HG03520 (cell line): ENCODE data around the gene SNTB2.

Source experiments
- ATAC-seq: cut with Tn5 transposase; IDR thresholded peaks from one replicate; pipeline ENCODE4 v1.9.1; 2021; ENCODE audit warnings: mild to moderate bottlenecking, moderate library complexity; ENCODE audit not compliant: unreplicated experiment

SNTB2 gene

GRCh38 chr16:69316595-69317034 lies 129.7 kb downstream of the SNTB2 start:
- no peak for ATAC-seq

GRCh38 chr16:69318177-69318910 lies 131.4 kb downstream of the SNTB2 start:
- no peak for ATAC-seq

GRCh38 chr16:69318911-69319289 lies 131.9 kb downstream of the SNTB2 start:
- ATAC-seq: no peak

- ATAC-seq: no peak
Measured at GRCh38 chr16:69319381-69319780, 132.4 kb downstream of the SNTB2 start.

GRCh38 chr16:69319826-69320739 lies 133.1 kb downstream of the SNTB2 start:
- no peak for ATAC-seq

GRCh38 chr16:69320740-69321073 lies 133.7 kb downstream of the SNTB2 start:
- ATAC-seq: no peak

- no peak for ATAC-seq
Measured at GRCh38 chr16:69321080-69321479, 134.1 kb downstream of the SNTB2 start.

GRCh38 chr16:69322343-69322742 lies 135.4 kb downstream of the SNTB2 start:
- ATAC-seq: no peak

GRCh38 chr16:69323415-69323814 lies 136.5 kb downstream of the SNTB2 start:
- ATAC-seq: no peak

GRCh38 chr16:69324013-69324531 lies 137.1 kb downstream of the SNTB2 start:
- ATAC-seq: no peak

- no peak for ATAC-seq
Measured at GRCh38 chr16:69324585-69325253, 137.8 kb downstream of the SNTB2 start.

GRCh38 chr16:69325784-69326171 lies 138.8 kb downstream of the SNTB2 start:
- no peak for ATAC-seq

GRCh38 chr16:69326172-69326873 lies 139.4 kb downstream of the SNTB2 start:
- no peak for ATAC-seq

GRCh38 chr16:69327585-69328310 lies 140.8 kb downstream of the SNTB2 start:
- ATAC-seq: no peak

- no peak for ATAC-seq
Measured at GRCh38 chr16:69328854-69329316, 141.9 kb downstream of the SNTB2 start.

- peak; percentile 7 for ATAC-seq
Measured at GRCh38 chr16:69329369-69330285, 142.7 kb downstream of the SNTB2 start.

GRCh38 chr16:69330286-69331109 lies 143.5 kb downstream of the SNTB2 start, which contains the start of gene PDF:
Gene PDF, minus strand, starts transcription at chr16:69330588. Its CDS starts 18 bp downstream, at chr16:69330570.
- peak; percentile 89 for ATAC-seq

- ATAC-seq: no peak
Measured at GRCh38 chr16:69334696-69335095, 147.7 kb downstream of the SNTB2 start.
